Measurements from ENCODE around the gene GSS. TPM values are rescaled to one million over a fixed set of nuclear protein-coding genes. Genes with fewer than 3 reads are reported as not detected.

The GSS gene
- total and polyA plus RNA-seq, 4 experiments from 2014 or later: 32.2 to 43.3 (median 39.8) TPM

- Histone ChIP-seq H3K36me3 (ENCODE audit: insufficient read depth, low read length) (no peaks in the 10 kb centered on the region), H3K4me1 (ENCODE audit: insufficient read depth, low read length) (no peaks in the 10 kb centered on the region), H3K27me3 (ENCODE audit: insufficient read depth, low read length) (peaks cover 4% of the 10 kb centered on the region), H3K9me3 (ENCODE audit: control insufficient read depth in 1 of 2, low read length in 2 of 2) (no peaks in the 10 kb centered on the region), H3K4me3 (ENCODE audit: low read length in 2 of 2) (no peak overlapping the region), H3K27ac (ENCODE audit: low read depth, low read length) (no peak overlapping the region)
- H3K4me1 Mint-ChIP-seq: peaks cover 0 to 3% (median under 1%) of the 10 kb centered on the region in 4 donors
- H3K9me3 Mint-ChIP-seq: peaks cover 0 to 6% (median 0%) of the 10 kb centered on the region in 8 donors
- POLR2A ChIA-PET (ENCODE audit: partially characterized antibody): no interaction called here
- no peak overlapping the region for H3K4me3 Mint-ChIP-seq
- CTCF ChIA-PET (ENCODE audit: partially characterized antibody): no interaction called here
- no peak for DNase-seq
- intact Hi-C loops (cut with micrococcal nuclease): no loop called here
- H3K36me3 Mint-ChIP-seq: peaks cover 0 to 3% of the 10 kb centered on the region in 2 donors
- H3K27ac Mint-ChIP-seq: no peak overlapping the region
- H3K27me3 Mint-ChIP-seq: peaks cover 7 to 15% of the 10 kb centered on the region in 2 donors
Observed at GRCh38 chr20:34986311-34987287, 31.0 kb upstream of the GSS start.

GRCh38 chr20:34985461-34986310 is 30.1 kb upstream of the GSS start:
- Mint-ChIP-seq H3K9me3 (peaks cover 0 to 6% (median 0%) of the 10 kb centered on the region in 8 donors), H3K4me1 (peaks cover 0 to 3% (median under 1%) of the 10 kb centered on the region in 4 donors), H3K36me3 (no peaks in the 10 kb centered on the region), H3K4me3 (no peak overlapping the region), H3K27ac (peak overlapping the region in 2 of 7 donors; percentile 2 to 89), H3K27me3 (peaks cover 9 to 15% of the 10 kb centered on the region in 2 donors)
- POLR2A ChIA-PET (ENCODE audit: partially characterized antibody): no interaction called here
- CTCF ChIA-PET (ENCODE audit: partially characterized antibody): no interaction called here
- DNase-seq: no peak
- Histone ChIP-seq H3K27ac (ENCODE audit: low read depth, low read length) (no peak overlapping the region), H3K4me3 (ENCODE audit: low read length in 2 of 2) (no peak overlapping the region), H3K4me1 (ENCODE audit: insufficient read depth, low read length) (no peaks in the 10 kb centered on the region), H3K9me3 (ENCODE audit: control insufficient read depth in 1 of 2, low read length in 2 of 2) (no peaks in the 10 kb centered on the region), H3K27me3 (ENCODE audit: insufficient read depth, low read length) (peaks cover 4% of the 10 kb centered on the region), H3K36me3 (ENCODE audit: insufficient read depth, low read length) (no peaks in the 10 kb centered on the region)
- intact Hi-C loops (cut with micrococcal nuclease): no loop called here

GRCh38 chr20:34984756-34985261 is 29.2 kb upstream of the GSS start:
- Histone ChIP-seq H3K27ac (ENCODE audit: low read depth, low read length) (no peak overlapping the region), H3K4me3 (ENCODE audit: low read length in 2 of 2) (no peak overlapping the region), H3K9me3 (ENCODE audit: control insufficient read depth in 1 of 2, low read length in 2 of 2) (no peaks in the 10 kb centered on the region), H3K36me3 (ENCODE audit: insufficient read depth, low read length) (no peaks in the 10 kb centered on the region), H3K4me1 (ENCODE audit: insufficient read depth, low read length) (no peaks in the 10 kb centered on the region), H3K27me3 (ENCODE audit: insufficient read depth, low read length) (peaks cover 4% of the 10 kb centered on the region)
- no peak for DNase-seq
- intact Hi-C loops (cut with micrococcal nuclease): no loop called here
- H3K4me1 Mint-ChIP-seq: peaks cover 0 to 3% (median under 1%) of the 10 kb centered on the region in 4 donors
- peak overlapping the region in 3 of 7 donors; percentile 12 to 69 (median 42) for H3K27ac Mint-ChIP-seq
- H3K36me3 Mint-ChIP-seq: no peaks in the 10 kb centered on the region
- no peak overlapping the region for H3K4me3 Mint-ChIP-seq
- H3K9me3 Mint-ChIP-seq: peaks cover 0 to 6% (median 0%) of the 10 kb centered on the region in 8 donors
- POLR2A ChIA-PET (ENCODE audit: partially characterized antibody): no interaction called here
- H3K27me3 Mint-ChIP-seq: peaks cover 9 to 15% of the 10 kb centered on the region in 2 donors
- CTCF ChIA-PET (ENCODE audit: partially characterized antibody): no interaction called here

GRCh38 chr20:34983995-34984735 is 28.6 kb upstream of the GSS start:
- Histone ChIP-seq H3K4me3 (ENCODE audit: low read length in 2 of 2) (no peak overlapping the region), H3K36me3 (ENCODE audit: insufficient read depth, low read length) (no peaks in the 10 kb centered on the region), H3K27ac (ENCODE audit: low read depth, low read length) (no peak overlapping the region), H3K4me1 (ENCODE audit: insufficient read depth, low read length) (no peaks in the 10 kb centered on the region), H3K9me3 (ENCODE audit: control insufficient read depth in 1 of 2, low read length in 2 of 2) (no peaks in the 10 kb centered on the region), H3K27me3 (ENCODE audit: insufficient read depth, low read length) (peaks cover 4% of the 10 kb centered on the region)
- intact Hi-C loops (cut with micrococcal nuclease): no loop called here
- no peaks in the 10 kb centered on the region for H3K36me3 Mint-ChIP-seq
- no peak overlapping the region for H3K27ac Mint-ChIP-seq
- ChIA-PET POLR2A (ENCODE audit: partially characterized antibody) (no interaction called here), CTCF (ENCODE audit: partially characterized antibody) (no interaction called here)
- no peak overlapping the region for H3K4me3 Mint-ChIP-seq
- no peak for DNase-seq
- H3K4me1 Mint-ChIP-seq: peaks cover 0 to 3% (median under 1%) of the 10 kb centered on the region in 4 donors
- peaks cover 0 to 6% (median 0%) of the 10 kb centered on the region in 8 donors for H3K9me3 Mint-ChIP-seq
- peaks cover 9 to 15% of the 10 kb centered on the region in 2 donors for H3K27me3 Mint-ChIP-seq

- H3K9me3 Mint-ChIP-seq: peaks cover 0 to 6% (median 0%) of the 10 kb centered on the region in 8 donors
- H3K27ac ChIP-seq (ENCODE audit: low read depth, low read length): no peak overlapping the region
- DNase-seq: no peak
- ChIA-PET POLR2A (ENCODE audit: partially characterized antibody) (no interaction called here), CTCF (ENCODE audit: partially characterized antibody) (interaction anchor here (0.6 kb wide), 1 partner anchor 32 kb away, joined by 3 read pairs; no protein-coding TSS in a partner anchor)
- peaks cover 11 to 21% of the 10 kb centered on the region in 2 donors for H3K27me3 Mint-ChIP-seq
- H3K36me3 Mint-ChIP-seq: no peaks in the 10 kb centered on the region
- intact Hi-C loops (cut with micrococcal nuclease): no loop called here
- peaks cover 4% of the 10 kb centered on the region for H3K27me3 ChIP-seq (ENCODE audit: insufficient read depth, low read length)
- no peaks in the 10 kb centered on the region for H3K4me1 ChIP-seq (ENCODE audit: insufficient read depth, low read length)
- no peak overlapping the region for H3K4me3 Mint-ChIP-seq
- no peaks in the 10 kb centered on the region for H3K9me3 ChIP-seq (ENCODE audit: control insufficient read depth in 1 of 2, low read length in 2 of 2)
- no peak overlapping the region for H3K4me3 ChIP-seq (ENCODE audit: low read length in 2 of 2)
- H3K27ac Mint-ChIP-seq: peak overlapping the region in 2 of 7 donors; percentile 29 to 42
- peaks cover 0 to 2% (median under 1%) of the 10 kb centered on the region in 4 donors for H3K4me1 Mint-ChIP-seq
- H3K36me3 ChIP-seq (ENCODE audit: insufficient read depth, low read length): no peaks in the 10 kb centered on the region
Observed at GRCh38 chr20:34983089-34983820, 27.6 kb upstream of the GSS start.

- H3K27ac ChIP-seq (ENCODE audit: low read depth, low read length): no peak overlapping the region
- H3K4me3 ChIP-seq (ENCODE audit: low read length in 2 of 2): no peak overlapping the region
- intact Hi-C loops (cut with micrococcal nuclease): no loop called here
- Mint-ChIP-seq H3K4me3 (no peak overlapping the region), H3K36me3 (no peaks in the 10 kb centered on the region), H3K4me1 (peaks cover 0 to 1% (median 0%) of the 10 kb centered on the region in 4 donors), H3K27ac (peak overlapping the region in 1 of 7 donors; percentile 74), H3K27me3 (peaks cover 15 to 21% of the 10 kb centered on the region in 2 donors), H3K9me3 (peaks cover 0 to 4% (median 0%) of the 10 kb centered on the region in 8 donors)
- H3K27me3 ChIP-seq (ENCODE audit: insufficient read depth, low read length): peaks cover 4% of the 10 kb centered on the region
- CTCF ChIA-PET (ENCODE audit: partially characterized antibody): interaction anchor here (0.6 kb wide), 1 partner anchor 33 kb away, joined by 3 read pairs; no protein-coding TSS in a partner anchor
- H3K9me3 ChIP-seq (ENCODE audit: control insufficient read depth in 1 of 2, low read length in 2 of 2): no peaks in the 10 kb centered on the region
- H3K4me1 ChIP-seq (ENCODE audit: insufficient read depth, low read length): no peaks in the 10 kb centered on the region
- DNase-seq: no peak
- H3K36me3 ChIP-seq (ENCODE audit: insufficient read depth, low read length): no peaks in the 10 kb centered on the region
- POLR2A ChIA-PET (ENCODE audit: partially characterized antibody): no interaction called here
Observed at GRCh38 chr20:34982270-34983088, 26.9 kb upstream of the GSS start.
